ENCODE results near the gene DLG4.

DNA sequence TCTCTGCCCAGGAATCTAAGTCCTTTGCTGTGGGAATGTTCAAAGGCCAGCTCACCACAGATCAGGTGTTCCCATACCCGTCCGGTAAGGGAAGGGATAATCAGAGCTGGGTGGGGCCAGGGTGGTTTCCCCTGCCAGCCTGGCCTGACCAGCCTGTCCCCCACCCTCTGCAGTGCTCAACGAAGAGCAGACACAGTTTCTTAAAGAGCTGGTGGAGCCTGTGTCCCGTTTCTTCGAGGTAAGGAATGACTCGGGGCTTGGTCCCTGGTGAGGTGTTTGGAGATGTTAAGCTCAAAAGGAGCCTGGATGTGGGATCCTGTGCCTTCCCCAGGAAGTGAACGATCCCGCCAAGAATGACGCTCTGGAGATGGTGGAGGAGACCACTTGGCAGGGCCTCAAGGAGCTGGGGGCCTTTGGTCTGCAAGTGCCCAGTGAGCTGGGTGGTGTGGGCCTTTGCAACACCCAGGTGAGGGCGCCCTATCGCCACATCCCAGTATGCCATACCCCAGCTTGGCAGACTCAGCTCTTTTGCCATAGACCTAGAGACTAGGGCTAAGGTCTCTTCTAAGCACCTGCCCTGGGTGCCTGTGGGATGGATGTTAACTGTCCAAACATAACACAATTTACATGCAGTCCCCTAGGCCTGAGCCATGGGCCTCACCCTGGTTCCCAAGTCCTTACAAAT is 1.1 kb upstream of the DLG4 start:
- TF ChIP-seq CTCF (IDR thresholded peaks at IDR 0.05; ENCODE audit: borderline replicate concordance, extremely low read depth, low read length, poor library complexity, severe bottlenecking): peak; percentile 73
- TF ChIP-seq EZH2 (IDR thresholded peaks at IDR 0.05; ENCODE audit: borderline replicate concordance, low read depth, low read length, severe bottlenecking): no peak
